Type B pancreatic cell (in vitro differentiated cells): ENCODE results near the gene TRAF2. TPM values are rescaled to one million over a fixed set of nuclear protein-coding genes. Genes with fewer than 3 reads are reported as not detected.

ENCODE experiments used
- DNase-seq: peaks from one replicate; pipeline ENCODE4 v3.0.0; 2021; ENCODE audit warnings: mixed read lengths; ENCODE audit not compliant: unreplicated experiment; ENCODE audit errors: extremely low spot score
- H3K27ac Mint-ChIP-seq: 2 replicates; pipeline ENCODE4 v1.8.0; 2021; ENCODE audit warnings: mild to moderate bottlenecking, mixed read lengths
- H3K27me3 Mint-ChIP-seq: 2 replicates; pipeline ENCODE4 v1.8.0; 2021; ENCODE audit warnings: mixed read lengths
- H3K36me3 Mint-ChIP-seq: 2 replicates; pipeline ENCODE4 v1.8.0; 2021; ENCODE audit warnings: mixed read lengths
- H3K4me1 Mint-ChIP-seq: one replicate; pipeline ENCODE4 v1.8.0; 2021; ENCODE audit warnings: mixed read lengths; ENCODE audit not compliant: unreplicated experiment
- H3K4me3 Mint-ChIP-seq: 2 replicates; pipeline ENCODE4 v1.8.0; 2021; ENCODE audit warnings: mild to moderate bottlenecking, mixed read lengths
- H3K9me3 Mint-ChIP-seq: 2 replicates; pipeline ENCODE4 v1.8.0; 2021; ENCODE audit warnings: mixed read lengths
- total RNA-seq: library from RNA; stranded (reverse); gene quantifications from 2 replicates; pipeline ENCODE4 v1.2.1, GENCODE V29; 2021; ENCODE audit warnings: low replicate concordance
- TF ChIP-seq, protein P1 (sequence below): fragments of 200-600 bp; sonication (generic); conservative IDR thresholded peaks from 2 replicates; pipeline ENCODE4 v1.5.0; 2021; ENCODE audit warnings: antibody characterized with exemption, mild to moderate bottlenecking

TRAF2 gene
- total RNA-seq, 1 donor from 2014 or later: 22.3 TPM

- H3K36me3 Mint-ChIP-seq: peaks cover 7% of the 10 kb centered on the region
- H3K27me3 Mint-ChIP-seq: no peaks in the 10 kb centered on the region
- H3K4me1 Mint-ChIP-seq: no peaks in the 10 kb centered on the region
- no peak for DNase-seq
- no peak overlapping the region for H3K4me3 Mint-ChIP-seq
- TF ChIP-seq, protein P1, sequence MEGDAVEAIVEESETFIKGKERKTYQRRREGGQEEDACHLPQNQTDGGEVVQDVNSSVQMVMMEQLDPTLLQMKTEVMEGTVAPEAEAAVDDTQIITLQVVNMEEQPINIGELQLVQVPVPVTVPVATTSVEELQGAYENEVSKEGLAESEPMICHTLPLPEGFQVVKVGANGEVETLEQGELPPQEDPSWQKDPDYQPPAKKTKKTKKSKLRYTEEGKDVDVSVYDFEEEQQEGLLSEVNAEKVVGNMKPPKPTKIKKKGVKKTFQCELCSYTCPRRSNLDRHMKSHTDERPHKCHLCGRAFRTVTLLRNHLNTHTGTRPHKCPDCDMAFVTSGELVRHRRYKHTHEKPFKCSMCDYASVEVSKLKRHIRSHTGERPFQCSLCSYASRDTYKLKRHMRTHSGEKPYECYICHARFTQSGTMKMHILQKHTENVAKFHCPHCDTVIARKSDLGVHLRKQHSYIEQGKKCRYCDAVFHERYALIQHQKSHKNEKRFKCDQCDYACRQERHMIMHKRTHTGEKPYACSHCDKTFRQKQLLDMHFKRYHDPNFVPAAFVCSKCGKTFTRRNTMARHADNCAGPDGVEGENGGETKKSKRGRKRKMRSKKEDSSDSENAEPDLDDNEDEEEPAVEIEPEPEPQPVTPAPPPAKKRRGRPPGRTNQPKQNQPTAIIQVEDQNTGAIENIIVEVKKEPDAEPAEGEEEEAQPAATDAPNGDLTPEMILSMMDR: no peak
- no peak overlapping the region for H3K27ac Mint-ChIP-seq
- no peaks in the 10 kb centered on the region for H3K9me3 Mint-ChIP-seq
Measured at GRCh38 chr9:136910901-136911245, 24.6 kb downstream of the TRAF2 start.

DNA sequence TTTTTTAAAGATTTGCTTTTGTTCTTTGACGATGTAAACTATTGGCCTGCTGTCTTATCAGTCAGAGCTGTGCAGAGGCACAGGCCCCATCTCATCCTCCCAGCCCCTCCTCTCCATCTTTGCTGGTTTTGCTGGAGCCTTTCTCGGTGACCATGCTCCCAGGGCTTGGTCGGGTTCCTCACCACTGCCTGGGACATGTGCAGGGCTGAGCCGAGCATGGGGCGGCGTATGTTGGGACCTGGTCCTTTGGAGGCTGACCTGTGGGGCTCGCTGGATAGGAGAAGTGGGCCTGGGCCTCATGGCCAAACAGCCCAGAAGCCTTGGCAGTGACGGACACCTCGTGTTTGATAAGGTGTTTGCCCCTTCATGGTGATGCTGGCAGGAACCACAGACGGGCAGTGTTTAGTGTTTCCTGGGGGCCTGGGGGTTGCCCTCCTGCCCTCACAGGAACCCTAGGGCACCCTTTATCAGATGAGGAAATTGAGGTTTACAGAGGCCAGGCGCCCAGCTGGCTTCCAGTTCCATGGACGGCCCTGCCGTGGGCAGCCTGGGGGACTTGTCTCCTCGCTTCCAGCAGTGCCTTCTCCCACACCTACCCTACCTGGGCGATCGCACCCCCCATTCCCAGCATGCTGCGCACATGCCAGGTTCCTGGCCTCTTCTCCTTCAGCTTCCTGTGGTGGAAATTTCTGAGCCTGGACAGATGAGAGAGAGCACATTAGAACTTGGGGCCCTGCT lies 27.6 kb downstream of the TRAF2 start:
- Mint-ChIP-seq H3K9me3 (no peaks in the 10 kb centered on the region), H3K4me1 (no peaks in the 10 kb centered on the region), H3K27me3 (no peaks in the 10 kb centered on the region), H3K4me3 (no peak overlapping the region), H3K27ac (no peak overlapping the region), H3K36me3 (peaks cover 3% of the 10 kb centered on the region)
- DNase-seq: no peak
- TF ChIP-seq, protein P1: no peak

GRCh38 chr9:136915632-136916329 lies 29.5 kb downstream of the TRAF2 start:
- no peak overlapping the region for H3K27ac Mint-ChIP-seq
- H3K36me3 Mint-ChIP-seq: peaks cover 9% of the 10 kb centered on the region
- H3K9me3 Mint-ChIP-seq: no peaks in the 10 kb centered on the region
- no peak overlapping the region for H3K4me3 Mint-ChIP-seq
- H3K4me1 Mint-ChIP-seq: no peaks in the 10 kb centered on the region
- TF ChIP-seq, protein P1: no peak
- H3K27me3 Mint-ChIP-seq: no peaks in the 10 kb centered on the region
- no peak for DNase-seq

GRCh38 chr9:136916330-136917184 lies 30.2 kb downstream of the TRAF2 start:
- DNase-seq: no peak
- Mint-ChIP-seq H3K4me3 (no peak overlapping the region), H3K9me3 (no peaks in the 10 kb centered on the region), H3K27ac (no peak overlapping the region), H3K27me3 (no peaks in the 10 kb centered on the region), H3K36me3 (peaks cover 9% of the 10 kb centered on the region), H3K4me1 (no peaks in the 10 kb centered on the region)
- TF ChIP-seq, protein P1: no peak

DNA sequence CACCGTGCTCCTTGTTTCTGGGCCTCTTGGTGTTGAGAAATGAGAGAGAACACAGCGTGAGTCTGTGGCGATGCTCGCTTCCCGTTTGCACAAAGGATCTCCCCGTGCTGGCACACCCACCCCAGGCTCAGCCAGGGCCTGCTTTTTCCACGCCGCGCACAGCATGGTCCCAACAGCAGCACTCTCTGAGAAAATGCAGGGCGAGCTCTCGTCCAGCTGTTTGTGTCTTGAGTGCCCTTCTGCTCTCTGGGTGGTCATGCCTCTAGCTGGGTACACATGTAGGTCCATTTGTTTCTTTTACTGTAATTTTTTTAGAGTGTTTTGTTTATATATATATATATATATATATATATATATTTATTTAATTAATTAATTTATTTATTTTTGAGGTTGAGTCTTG lies 31.6 kb downstream of the TRAF2 start:
- H3K27ac Mint-ChIP-seq: no peak overlapping the region
- DNase-seq: no peak
- H3K36me3 Mint-ChIP-seq: peaks cover 9% of the 10 kb centered on the region
- TF ChIP-seq, protein P1: no peak
- no peaks in the 10 kb centered on the region for H3K9me3 Mint-ChIP-seq
- no peaks in the 10 kb centered on the region for H3K4me1 Mint-ChIP-seq
- H3K27me3 Mint-ChIP-seq: no peaks in the 10 kb centered on the region
- H3K4me3 Mint-ChIP-seq: no peak overlapping the region
